HepG2 (cell line): ENCODE data around the gene USP36.

Experiments used
- CEBPB ChIP-seq: IDR thresholded peaks from 2 replicates; pipeline ENCODE4 v1.6.1; 2011; ENCODE audit warnings: low read depth, low read length, improper control_type of control experiment, borderline replicate concordance
- CTCF ChIP-seq: sonication (generic); formaldehyde crosslinking; IDR thresholded peaks from 2 replicates; pipeline ENCODE4 v1.5.0; 2020; ENCODE audit warnings: mild to moderate bottlenecking, missing genetic modification reagents, moderate library complexity
- HCFC1 ChIP-seq: fragments of 150-350 bp; IDR thresholded peaks from 2 replicates; pipeline ENCODE4 v1.6.1; 2014; ENCODE audit warnings: low read depth, low read length
- HNF4G ChIP-seq, 2 experiments: sonication (generic) in 1 of 2; formaldehyde crosslinking in 1 of 2; IDR thresholded peaks; 2 replicates each; pipeline versions ENCODE4 v1.4.0 to v1.6.1; 2011 to 2020; ENCODE audit warnings: borderline replicate concordance in 2 of 2, low read depth in 2 of 2, mild to moderate bottlenecking in 2 of 2, low read length in 1 of 2, missing genetic modification reagents in 1 of 2, moderate library complexity in 1 of 2
- PCBP2 ChIP-seq: fragments of 200-400 bp; formaldehyde crosslinking; optimal IDR thresholded peaks from 2 replicates; pipeline ENCODE3; 2018; ENCODE audit warnings: low read length, low read depth; ENCODE audit not compliant: poor library complexity, severe bottlenecking
- POGZ ChIP-seq: sonication (generic); formaldehyde crosslinking; IDR thresholded peaks from 2 replicates; pipeline ENCODE4 v1.4.0; 2020; ENCODE audit warnings: mild to moderate bottlenecking, missing genetic modification reagents
- POLR2A ChIP-seq, 2 experiments: IDR thresholded peaks; 2 replicates each; pipeline ENCODE4 v1.6.1; 2011; ENCODE audit warnings: low read depth in 2 of 2, low read length in 2 of 2, mild to moderate bottlenecking in 1 of 2, moderate library complexity in 1 of 2; ENCODE audit not compliant: insufficient read depth in 1 of 2
- RELA ChIP-seq: sonication (generic); formaldehyde crosslinking; IDR thresholded peaks from 2 replicates; pipeline ENCODE4 v1.4.0; 2020; ENCODE audit warnings: missing genetic modification reagents
- SALL1 ChIP-seq: sonication (generic); formaldehyde crosslinking; IDR thresholded peaks from 2 replicates; pipeline ENCODE4 v1.8.0; 2022; ENCODE audit warnings: mild to moderate bottlenecking, missing genetic modification reagents
- SETDB1 ChIP-seq: sonication (generic); formaldehyde crosslinking; IDR thresholded peaks from 2 replicates; pipeline ENCODE4 v1.5.1; 2020; ENCODE audit warnings: missing genetic modification reagents, mild to moderate bottlenecking, borderline replicate concordance
- TBL1XR1 ChIP-seq: fragments of 150-350 bp; IDR thresholded peaks from 2 replicates; pipeline ENCODE4 v1.6.1; 2014; ENCODE audit warnings: borderline replicate concordance, low read length; ENCODE audit not compliant: partially characterized antibody
- TCF12 ChIP-seq, 2 experiments: fragments of 450-650 bp in 1 of 2; sonication (generic) in 1 of 2; formaldehyde crosslinking in 1 of 2; IDR thresholded peaks; 2 replicates each; pipeline versions ENCODE4 v1.6.1 to v1.8.0; 2017 to 2022; ENCODE audit warnings: antibody characterized with exemption in 1 of 2, mild to moderate bottlenecking in 1 of 2, missing genetic modification reagents in 1 of 2, moderate library complexity in 1 of 2
- ZBTB49 ChIP-seq: sonication (generic); formaldehyde crosslinking; IDR thresholded peaks from 2 replicates; pipeline ENCODE4 v1.4.0; 2020; ENCODE audit warnings: missing genetic modification reagents, borderline replicate concordance

- TF ChIP-seq TBL1XR1 (no peak), POLR2A (IDR thresholded peaks at IDR 0.05; ENCODE audit: insufficient read depth in 1 of 2, low read depth in 2 of 2, low read length in 2 of 2) (no peak), CEBPB (peak; percentile 34; the same call in 1 of the 2 replicates), RELA (CRISPR knock-in tag) (no peak), PCBP2 (no peak), HNF4G (IDR thresholded peaks at IDR 0.05; ENCODE audit: borderline replicate concordance, low read depth, low read length) (no peak), HNF4G (CRISPR knock-in tag; IDR thresholded peaks at IDR 0.05; ENCODE audit: borderline replicate concordance, low read depth) (no peak), ZBTB49 (CRISPR knock-in tag) (no peak), SETDB1 (CRISPR knock-in tag) (no peak), TCF12 (IDR thresholded peaks at IDR 0.05) (no peak), TCF12 (CRISPR knock-in tag; IDR thresholded peaks at IDR 0.05) (no peak), POGZ (no peak), CTCF (CRISPR knock-in tag) (no peak), SALL1 (CRISPR knock-in tag) (no peak), HCFC1 (no peak)
Measured at GRCh38 chr17:78862073-78863023, 21.7 kb upstream of the USP36 start.
